ENCODE measurements around the gene THOC1. TPM values are rescaled to one million over a fixed set of nuclear protein-coding genes. Genes with fewer than 3 reads are reported as not detected.
A peak's percentile ranks its signal among the peaks of the same experiment; 100 is the strongest.

Gene THOC1
- total RNA-seq, 1 donor from 2014 or later = 45.8 TPM

DNA sequence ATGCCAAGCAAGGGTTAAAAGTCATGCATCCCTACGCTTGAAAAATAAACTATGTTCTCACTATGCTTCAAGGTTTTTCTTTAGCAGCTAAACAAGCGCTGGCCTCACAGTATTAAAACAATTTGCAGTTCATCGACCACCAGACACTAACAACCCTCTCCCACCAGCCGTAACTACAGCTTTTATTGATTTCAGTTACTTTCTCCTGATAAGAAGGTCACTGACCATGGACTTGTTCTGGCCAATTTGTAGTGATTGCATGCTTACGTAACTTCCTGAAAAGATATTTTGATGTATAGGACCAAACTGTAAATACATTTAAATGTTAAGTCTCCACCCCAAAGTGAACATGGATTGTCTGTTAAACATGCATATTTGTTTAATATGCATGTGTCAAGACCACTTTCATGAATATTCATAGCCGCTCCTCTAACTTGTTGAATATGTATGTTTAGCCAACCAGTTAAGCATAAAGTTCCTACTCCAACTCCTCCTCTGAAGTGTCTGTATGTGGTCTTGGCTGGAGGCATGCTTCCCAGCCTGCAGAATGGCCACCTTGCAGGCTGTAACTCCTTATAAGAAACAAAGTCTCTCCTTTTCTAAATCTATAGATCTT lies 1.7 kb upstream of the THOC1 start:
- H3K27me3 Mint-ChIP-seq (ENCODE audit: unreplicated experiment) = peaks cover 6% of the 10 kb centered on the region
- H3K9me3 Mint-ChIP-seq (ENCODE audit: unreplicated experiment) = no peaks in the 10 kb centered on the region
- TF ChIP-seq, protein P1, sequence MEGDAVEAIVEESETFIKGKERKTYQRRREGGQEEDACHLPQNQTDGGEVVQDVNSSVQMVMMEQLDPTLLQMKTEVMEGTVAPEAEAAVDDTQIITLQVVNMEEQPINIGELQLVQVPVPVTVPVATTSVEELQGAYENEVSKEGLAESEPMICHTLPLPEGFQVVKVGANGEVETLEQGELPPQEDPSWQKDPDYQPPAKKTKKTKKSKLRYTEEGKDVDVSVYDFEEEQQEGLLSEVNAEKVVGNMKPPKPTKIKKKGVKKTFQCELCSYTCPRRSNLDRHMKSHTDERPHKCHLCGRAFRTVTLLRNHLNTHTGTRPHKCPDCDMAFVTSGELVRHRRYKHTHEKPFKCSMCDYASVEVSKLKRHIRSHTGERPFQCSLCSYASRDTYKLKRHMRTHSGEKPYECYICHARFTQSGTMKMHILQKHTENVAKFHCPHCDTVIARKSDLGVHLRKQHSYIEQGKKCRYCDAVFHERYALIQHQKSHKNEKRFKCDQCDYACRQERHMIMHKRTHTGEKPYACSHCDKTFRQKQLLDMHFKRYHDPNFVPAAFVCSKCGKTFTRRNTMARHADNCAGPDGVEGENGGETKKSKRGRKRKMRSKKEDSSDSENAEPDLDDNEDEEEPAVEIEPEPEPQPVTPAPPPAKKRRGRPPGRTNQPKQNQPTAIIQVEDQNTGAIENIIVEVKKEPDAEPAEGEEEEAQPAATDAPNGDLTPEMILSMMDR (IDR thresholded peaks at IDR 0.05; ENCODE audit: unreplicated experiment) = no peak
- H3K27ac Mint-ChIP-seq (ENCODE audit: unreplicated experiment) = peak overlapping the region; percentile 7
- no peak for DNase-seq (ENCODE audit: low spot score)
- H3K36me3 Mint-ChIP-seq (ENCODE audit: low read depth, unreplicated experiment) = no peaks in the 10 kb centered on the region
- peak overlapping the region; percentile 52 for H3K4me3 Mint-ChIP-seq (ENCODE audit: unreplicated experiment)
- H3K4me1 Mint-ChIP-seq (ENCODE audit: unreplicated experiment) = peaks cover 26% of the 10 kb centered on the region

DNA sequence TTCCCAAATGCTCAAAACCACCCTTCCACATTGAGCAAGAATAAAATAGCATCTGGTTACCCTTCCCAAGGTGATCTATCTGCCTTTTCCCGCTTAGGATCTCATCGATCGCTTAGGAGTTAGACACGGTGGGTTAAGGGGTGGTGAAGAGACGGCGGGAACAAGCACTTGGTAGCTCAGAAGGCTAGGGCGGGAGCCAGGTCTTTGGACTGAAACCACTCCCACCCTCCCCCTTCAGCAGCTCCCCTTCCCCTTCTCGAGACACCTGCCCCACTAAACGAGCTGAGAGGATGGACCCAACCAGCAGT lies 513 bp downstream of the THOC1 start:
- DNase-seq (ENCODE audit: low spot score) = no peak
- H3K27ac Mint-ChIP-seq (ENCODE audit: unreplicated experiment) = peak overlapping the region; percentile 67
- H3K4me3 Mint-ChIP-seq (ENCODE audit: unreplicated experiment) = peak overlapping the region; percentile 99
- peaks cover 6% of the 10 kb centered on the region for H3K27me3 Mint-ChIP-seq (ENCODE audit: unreplicated experiment)
- TF ChIP-seq, protein P1 (IDR thresholded peaks at IDR 0.05; ENCODE audit: unreplicated experiment) = no peak
- H3K9me3 Mint-ChIP-seq (ENCODE audit: unreplicated experiment) = no peaks in the 10 kb centered on the region
- peaks cover 7% of the 10 kb centered on the region for H3K36me3 Mint-ChIP-seq (ENCODE audit: low read depth, unreplicated experiment)
- H3K4me1 Mint-ChIP-seq (ENCODE audit: unreplicated experiment) = peaks cover 20% of the 10 kb centered on the region

DNA sequence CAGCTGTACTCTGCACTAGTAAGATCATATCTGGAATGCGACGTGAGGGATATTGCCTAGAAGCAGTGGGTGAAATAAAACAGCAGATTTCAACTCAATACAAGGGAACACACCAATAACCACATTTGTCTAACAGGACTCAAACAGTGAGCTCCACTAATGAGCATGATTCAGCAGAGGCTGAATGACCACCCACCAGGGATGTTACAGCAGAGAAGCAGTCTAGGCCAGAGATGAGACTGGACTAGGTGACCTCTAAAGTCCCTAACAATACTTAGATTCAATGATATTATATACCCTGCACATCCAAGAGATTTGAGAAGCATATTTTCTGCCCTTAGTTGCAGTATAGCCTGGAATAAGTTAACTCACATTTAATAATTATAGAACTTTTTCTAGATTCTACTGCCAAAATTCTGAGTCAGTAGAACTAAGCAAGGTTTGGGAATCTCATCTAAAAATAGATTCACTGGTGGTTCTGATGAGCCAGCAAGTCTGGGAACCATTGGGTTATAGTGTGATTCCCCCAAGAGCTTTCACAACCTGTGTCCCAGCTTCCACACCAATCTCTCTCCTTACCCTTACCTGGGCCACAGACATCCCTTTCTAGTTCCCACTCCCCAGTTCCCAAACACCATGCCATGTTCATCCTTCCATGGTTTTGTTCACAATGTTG lies 6.3 kb downstream of the THOC1 start:
- Mint-ChIP-seq H3K27ac (ENCODE audit: unreplicated experiment) (no peak overlapping the region), H3K27me3 (ENCODE audit: unreplicated experiment) (no peaks in the 10 kb centered on the region), H3K36me3 (ENCODE audit: low read depth, unreplicated experiment) (peaks cover 15% of the 10 kb centered on the region), H3K4me3 (ENCODE audit: unreplicated experiment) (no peak overlapping the region), H3K9me3 (ENCODE audit: unreplicated experiment) (no peaks in the 10 kb centered on the region), H3K4me1 (ENCODE audit: unreplicated experiment) (no peaks in the 10 kb centered on the region)
- TF ChIP-seq, protein P1 (IDR thresholded peaks at IDR 0.05; ENCODE audit: unreplicated experiment) = no peak
- DNase-seq (ENCODE audit: low spot score) = no peak

DNA sequence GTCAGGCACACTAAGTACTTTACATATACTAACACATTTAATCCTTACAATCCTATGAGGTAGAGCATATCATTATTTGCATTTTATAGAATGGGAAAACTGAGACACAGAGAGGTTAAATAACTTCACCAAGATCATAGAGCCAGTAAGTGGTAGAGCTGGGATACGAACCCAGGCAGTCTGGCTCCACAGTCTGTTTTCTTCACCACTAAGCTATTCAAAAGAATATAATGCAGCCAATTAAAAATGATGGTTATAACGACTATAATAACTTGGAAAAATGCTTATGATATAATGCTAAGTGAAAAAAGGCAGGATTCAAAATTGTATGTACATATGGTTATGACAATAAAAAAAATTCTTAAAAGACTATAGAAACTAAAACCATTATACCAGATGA lies 7.3 kb downstream of the THOC1 start:
- Mint-ChIP-seq H3K36me3 (ENCODE audit: low read depth, unreplicated experiment) (peaks cover 21% of the 10 kb centered on the region), H3K27ac (ENCODE audit: unreplicated experiment) (no peak overlapping the region), H3K9me3 (ENCODE audit: unreplicated experiment) (no peaks in the 10 kb centered on the region), H3K4me3 (ENCODE audit: unreplicated experiment) (no peak overlapping the region), H3K27me3 (ENCODE audit: unreplicated experiment) (no peaks in the 10 kb centered on the region), H3K4me1 (ENCODE audit: unreplicated experiment) (no peaks in the 10 kb centered on the region)
- DNase-seq (ENCODE audit: low spot score) = no peak
- TF ChIP-seq, protein P1 (IDR thresholded peaks at IDR 0.05; ENCODE audit: unreplicated experiment) = no peak

DNA sequence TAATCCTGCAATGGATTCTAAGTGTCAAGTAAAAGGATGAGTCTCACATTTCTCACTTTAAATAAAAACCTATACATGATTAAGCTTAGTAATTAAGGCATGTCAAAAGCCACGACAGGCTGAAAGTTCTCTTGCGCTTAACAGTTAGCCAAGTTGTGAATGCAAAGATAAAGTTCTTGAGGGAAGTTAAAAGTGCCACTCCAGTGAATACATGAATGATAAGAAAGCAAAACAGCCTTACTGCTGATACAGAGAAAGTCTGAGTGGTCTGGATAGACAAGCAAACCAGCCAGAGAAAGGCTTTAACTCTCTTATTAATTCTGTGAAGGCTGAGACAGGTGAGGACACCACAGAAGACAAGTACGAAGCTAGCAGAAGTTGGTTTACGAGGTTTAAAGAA lies 12.7 kb downstream of the THOC1 start:
- H3K9me3 Mint-ChIP-seq (ENCODE audit: unreplicated experiment) = no peaks in the 10 kb centered on the region
- no peak for DNase-seq (ENCODE audit: low spot score)
- TF ChIP-seq, protein P1 (IDR thresholded peaks at IDR 0.05; ENCODE audit: unreplicated experiment) = no peak
- no peak overlapping the region for H3K4me3 Mint-ChIP-seq (ENCODE audit: unreplicated experiment)
- H3K27ac Mint-ChIP-seq (ENCODE audit: unreplicated experiment) = no peak overlapping the region
- no peaks in the 10 kb centered on the region for H3K4me1 Mint-ChIP-seq (ENCODE audit: unreplicated experiment)
- H3K27me3 Mint-ChIP-seq (ENCODE audit: unreplicated experiment) = no peaks in the 10 kb centered on the region
- peaks cover 36% of the 10 kb centered on the region for H3K36me3 Mint-ChIP-seq (ENCODE audit: low read depth, unreplicated experiment)
